Bronchial smooth muscle cell (primary cell): ENCODE measurements around the gene MC1R. TPM values are rescaled to one million over a fixed set of nuclear protein-coding genes. Genes with fewer than 3 reads are reported as not detected.

Experiments
- total RNA-seq: library from RNA; depleted of rRNA; stranded (reverse); fragments of >200 nt; gene quantifications from 2 replicates; pipeline ENCODE4 v1.2.1, GENCODE V29; 2014

Gene MC1R
- 6.4 and 7.4 TPM in 2 replicates for total RNA-seq

DNA sequence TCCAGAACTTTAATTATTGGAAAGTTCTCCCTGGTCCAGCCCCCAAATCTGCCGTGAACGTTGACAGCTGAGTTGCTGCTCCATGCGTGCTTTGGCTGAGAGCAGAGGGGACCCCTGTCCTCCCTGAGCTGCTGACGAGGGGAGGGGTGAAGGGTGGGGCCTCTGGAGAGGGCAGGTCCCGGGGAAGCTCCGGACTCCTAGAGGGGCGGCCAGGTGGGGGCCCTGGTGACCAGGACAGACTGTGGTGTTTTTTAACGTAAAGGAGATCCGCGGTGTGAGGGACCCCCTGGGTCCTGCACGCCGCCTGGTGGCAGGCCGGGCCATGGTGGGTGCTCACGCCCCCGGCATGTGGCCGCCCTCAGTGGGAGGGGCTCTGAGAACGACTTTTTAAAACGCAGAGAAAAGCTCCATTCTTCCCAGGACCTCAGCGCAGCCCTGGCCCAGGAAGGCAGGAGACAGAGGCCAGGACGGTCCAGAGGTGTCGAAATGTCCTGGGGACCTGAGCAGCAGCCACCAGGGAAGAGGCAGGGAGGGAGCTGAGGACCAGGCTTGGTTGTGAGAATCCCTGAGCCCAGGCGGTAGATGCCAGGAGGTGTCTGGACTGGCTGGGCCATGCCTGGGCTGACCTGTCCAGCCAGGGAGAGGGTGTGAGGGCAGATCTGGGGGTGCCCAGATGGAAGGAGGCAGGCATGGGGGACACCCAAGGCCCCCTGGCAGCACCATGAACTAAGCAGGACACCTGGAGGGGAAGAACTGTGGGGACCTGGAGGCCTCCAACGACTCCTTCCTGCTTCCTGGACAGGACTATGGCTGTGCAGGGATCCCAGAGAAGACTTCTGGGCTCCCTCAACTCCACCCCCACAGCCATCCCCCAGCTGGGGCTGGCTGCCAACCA, at the start of gene MC1R:
TSS of gene MC1R (plus strand) at position 410 of the 895 bp plus-strand sequence. CDS start at position 807, 397 bp downstream.

DNA sequence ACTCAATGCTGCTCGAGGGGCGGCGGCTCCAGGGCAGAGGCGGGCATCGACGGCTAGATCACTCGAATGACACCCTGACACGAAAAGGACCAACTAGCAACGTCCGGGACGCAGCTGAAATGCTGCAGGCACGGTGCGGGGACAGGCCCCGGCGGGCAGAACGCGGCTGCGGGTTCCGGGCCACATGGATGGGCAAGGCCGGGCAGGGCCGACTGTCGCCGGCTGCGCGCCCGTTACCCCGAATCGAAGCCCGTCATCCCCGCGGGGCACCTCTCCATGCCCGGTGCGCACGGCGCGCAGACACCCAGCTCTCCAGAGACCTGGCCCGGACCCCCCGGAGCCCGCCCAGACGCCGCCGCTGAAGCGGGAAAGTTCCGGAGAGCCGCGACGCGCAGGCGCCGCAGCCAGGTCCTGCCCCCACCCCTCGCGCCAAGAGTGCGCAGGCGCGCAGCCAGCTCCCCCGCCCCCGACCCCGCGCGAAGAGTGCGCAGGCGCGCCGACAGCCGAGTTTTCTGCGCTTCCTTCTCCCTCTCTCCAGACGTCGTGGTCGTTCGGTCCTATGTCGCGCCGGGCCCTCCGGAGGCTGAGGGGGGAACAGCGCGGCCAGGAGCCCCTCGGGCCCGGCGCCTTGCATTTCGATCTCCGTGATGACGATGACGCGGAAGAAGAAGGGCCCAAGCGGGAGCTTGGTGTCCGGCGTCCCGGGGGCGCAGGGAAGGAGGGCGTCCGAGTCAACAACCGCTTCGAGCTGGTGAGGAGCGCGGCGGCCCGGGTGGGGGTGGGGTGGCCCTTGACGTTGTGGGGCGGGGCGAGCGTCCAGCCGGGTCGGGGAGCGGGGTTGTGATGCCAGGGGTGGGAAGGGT, 45.3 kb upstream of the MC1R start, which contains the start of gene TCF25:
TSS of gene TCF25 (plus strand) at position 484 of the 863 bp plus-strand sequence. CDS start at position 560, 76 bp downstream.

DNA sequence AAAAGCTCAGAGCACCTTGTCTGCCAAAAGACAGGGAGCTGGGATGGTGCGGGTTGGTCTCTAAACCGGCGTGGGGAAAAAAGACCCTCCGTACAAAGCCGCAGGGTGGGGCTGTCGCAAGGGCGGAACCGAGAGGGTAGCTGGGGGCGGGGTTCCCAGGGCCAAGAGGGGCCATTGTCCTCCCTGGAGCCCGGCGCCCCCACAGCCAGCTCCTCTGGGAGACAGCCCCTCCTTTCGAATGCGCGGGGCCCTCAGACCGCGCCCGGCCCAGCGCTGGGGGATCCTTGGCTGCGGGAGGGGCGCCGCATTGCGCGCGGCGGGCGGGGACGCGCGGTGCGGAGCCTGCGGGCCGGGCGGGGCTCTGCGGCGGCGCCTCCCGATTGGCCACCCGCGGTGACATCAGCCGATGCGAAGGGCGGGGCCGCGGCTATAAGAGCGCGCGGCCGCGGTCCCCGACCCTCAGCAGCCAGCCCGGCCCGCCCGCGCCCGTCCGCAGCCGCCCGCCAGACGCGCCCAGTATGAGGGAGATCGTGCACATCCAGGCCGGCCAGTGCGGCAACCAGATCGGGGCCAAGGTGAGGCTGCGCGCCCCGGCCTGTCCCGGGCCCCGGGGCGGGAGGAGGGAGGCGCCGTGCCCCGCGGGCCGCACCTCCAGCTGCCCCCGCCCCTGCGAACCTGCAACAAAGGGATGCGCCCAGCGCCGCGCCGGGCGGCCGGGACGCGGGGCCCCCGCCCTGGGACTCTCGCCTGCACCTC, 4.4 kb downstream of the MC1R start, which contains the start of gene TUBB3:
TSS of gene TUBB3 (plus strand) at position 459 of the 756 bp plus-strand sequence. CDS start at position 519, 60 bp downstream.

Other genes starting within 250 kb of the MC1R start
- 28.9 and 34.5 TPM in 2 replicates for gene CDK10, start 232.2 kb upstream of the MC1R start, total RNA-seq
- 5.0 and 6.4 TPM in 2 replicates for gene SPATA2L, start 217.2 kb upstream of the MC1R start, total RNA-seq
- 8.0 and 9.0 TPM in 2 replicates for gene VPS9D1, start 198.0 kb upstream of the MC1R start, total RNA-seq
- 7.4 and 9.8 TPM in 2 replicates for gene ZNF276, start 197.3 kb upstream of the MC1R start, total RNA-seq
- 1.5 and 3.9 TPM in 2 replicates for gene FANCA, start 102.2 kb upstream of the MC1R start, total RNA-seq
- 1.5 and 1.6 TPM in 2 replicates for gene SPIRE2, start 90.4 kb upstream of the MC1R start, total RNA-seq
- 240 and 255 TPM in 2 replicates for gene TCF25, start 45.3 kb upstream of the MC1R start, total RNA-seq
- 574 and 719 TPM in 2 replicates for gene TUBB3, start 4.5 kb downstream of the MC1R start, total RNA-seq
- gene DEF8, start 29.9 kb downstream of the MC1R start, total RNA-seq: 91.7 and 95.3 TPM in 2 replicates
- gene DBNDD1, start 100.6 kb downstream of the MC1R start, total RNA-seq: 0.26 and 0.95 TPM in 2 replicates
- gene PRDM7, start 158.5 kb downstream of the MC1R start, total RNA-seq: not detected in 2 replicates